ENCODE results near the gene CRY2. TPM values are rescaled to one million over a fixed set of nuclear protein-coding genes. Genes with fewer than 3 reads are reported as not detected.

The CRY2 gene
- total and polyA plus RNA-seq, 10 of the 15 experiments (the other 5 are each of a cell fraction or from before 2014, with no cell fraction given), result 1.2 to 14.7 (median 8.1) TPM

DNA sequence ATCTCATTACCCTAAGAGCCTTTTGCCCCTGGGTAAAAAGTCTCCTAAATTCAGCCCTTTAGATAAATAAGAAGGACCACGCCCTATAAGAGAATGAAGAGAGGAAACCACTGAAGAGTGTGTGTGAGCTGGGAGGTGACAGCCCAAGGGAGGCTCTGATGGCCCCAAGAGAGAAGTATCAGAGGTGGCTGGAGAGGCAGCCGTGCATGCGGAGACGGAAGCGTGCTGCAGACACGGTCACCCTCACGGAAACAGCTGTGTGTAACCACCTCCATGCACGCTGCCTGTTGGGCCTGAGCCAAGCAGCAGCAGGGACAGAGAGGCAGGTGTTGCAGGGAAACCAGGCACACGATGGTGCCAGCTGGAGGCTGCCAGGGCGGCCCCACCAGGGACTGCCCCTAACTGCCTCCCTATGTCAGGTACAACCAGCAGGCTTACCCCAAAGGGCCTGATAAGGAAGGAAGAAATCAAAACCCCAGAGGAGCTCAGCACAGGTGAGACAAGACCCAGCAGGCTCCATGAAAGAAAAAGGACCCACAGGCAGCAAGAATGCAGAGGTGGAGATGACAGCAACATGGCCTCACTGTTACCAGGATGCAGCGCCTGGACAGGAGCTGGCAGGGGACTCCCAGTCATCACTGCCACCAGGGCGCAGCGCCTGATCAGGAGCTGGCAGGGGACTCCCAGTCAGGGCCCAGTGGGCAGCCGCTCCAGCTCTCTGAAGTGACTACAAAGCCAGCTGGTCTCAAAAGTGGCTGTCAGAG is 82.9 kb downstream of the CRY2 start (continued):
- no peak for TF ChIP-seq NFXL1 (IDR thresholded peaks at IDR 0.05; ENCODE audit: borderline replicate concordance)
- 0 out of 2 replicates have a peak, but pooled peaks have one; percentile 31 for TF ChIP-seq SMARCA5 (IDR thresholded peaks at IDR 0.05)
- no peak for TF ChIP-seq FOS (IDR thresholded peaks at IDR 0.05; ENCODE audit: borderline replicate concordance, extremely low read depth, insufficient read length)
- TF ChIP-seq SPI1 (IDR thresholded peaks at IDR 0.05; ENCODE audit: borderline replicate concordance, insufficient read depth, low read depth, low read length), result no peak
- TF ChIP-seq SREBF1 (IDR thresholded peaks at IDR 0.05; ENCODE audit: low read length), result peak; percentile 72
- TF ChIP-seq JUNB (IDR thresholded peaks at IDR 0.05), result no peak
- TF ChIP-seq DPF2 (IDR thresholded peaks at IDR 0.05), result peak; percentile 86
- peak; percentile 99 for TF ChIP-seq BHLHE40 (IDR thresholded peaks at IDR 0.05; ENCODE audit: borderline replicate concordance in 1 of 2, low read depth in 2 of 2, low read length in 1 of 2)
- TF ChIP-seq POU2F2 (IDR thresholded peaks at IDR 0.05; ENCODE audit: borderline replicate concordance, low read depth, low read length), result peak; percentile 68; the same call in 1 of the 3 replicates
- no peak for TF ChIP-seq STAT3 (IDR thresholded peaks at IDR 0.05; ENCODE audit: low read depth, low read length)
- peak; percentile 83 for TF ChIP-seq PKNOX1 (IDR thresholded peaks at IDR 0.05)
- peak; percentile 71; the same call in 1 of the 2 replicates for TF ChIP-seq CREM (IDR thresholded peaks at IDR 0.05; ENCODE audit: low read depth)
- TF ChIP-seq, protein P1, sequence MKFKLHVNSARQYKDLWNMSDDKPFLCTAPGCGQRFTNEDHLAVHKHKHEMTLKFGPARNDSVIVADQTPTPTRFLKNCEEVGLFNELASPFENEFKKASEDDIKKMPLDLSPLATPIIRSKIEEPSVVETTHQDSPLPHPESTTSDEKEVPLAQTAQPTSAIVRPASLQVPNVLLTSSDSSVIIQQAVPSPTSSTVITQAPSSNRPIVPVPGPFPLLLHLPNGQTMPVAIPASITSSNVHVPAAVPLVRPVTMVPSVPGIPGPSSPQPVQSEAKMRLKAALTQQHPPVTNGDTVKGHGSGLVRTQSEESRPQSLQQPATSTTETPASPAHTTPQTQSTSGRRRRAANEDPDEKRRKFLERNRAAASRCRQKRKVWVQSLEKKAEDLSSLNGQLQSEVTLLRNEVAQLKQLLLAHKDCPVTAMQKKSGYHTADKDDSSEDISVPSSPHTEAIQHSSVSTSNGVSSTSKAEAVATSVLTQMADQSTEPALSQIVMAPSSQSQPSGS (IDR thresholded peaks at IDR 0.05; ENCODE audit: low read length), result peak; percentile 86
- peak; percentile 95 for TF ChIP-seq MXI1 (IDR thresholded peaks at IDR 0.05; ENCODE audit: low read depth, low read length)

All from GM12878 (cell line).